NCI-H1105 (cell line): ENCODE data around the gene ADCY9.
A peak's percentile ranks its signal among the peaks of the same experiment; 100 is the strongest.

Experiments
- DNase-seq: peaks from one replicate; lab custom pipeline; 2025; lab: John Stamatoyannopoulos, UW

Gene ADCY9

DNA sequence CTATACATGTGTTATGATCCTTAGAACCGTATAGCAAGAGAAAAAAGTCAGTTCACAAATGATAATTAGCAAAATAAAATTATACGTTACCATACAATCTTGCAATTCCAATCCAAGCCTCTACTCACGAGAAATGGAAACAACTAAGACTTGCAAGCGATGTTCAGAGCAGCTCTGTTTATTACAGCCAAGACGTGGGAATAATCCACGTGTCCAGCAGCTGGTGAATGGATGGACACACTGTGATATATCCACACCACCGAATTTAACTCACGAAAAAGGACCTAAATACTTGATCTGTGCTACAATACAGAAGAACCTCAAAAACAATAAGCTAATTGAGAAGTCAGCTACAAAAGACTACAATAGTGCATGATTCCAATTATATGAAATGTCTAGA, 88.1 kb downstream of the ADCY9 start:
- DNase-seq, result no peak

GRCh38 chr16:4026854-4027253, 89.4 kb downstream of the ADCY9 start:
- no peak for DNase-seq

DNA sequence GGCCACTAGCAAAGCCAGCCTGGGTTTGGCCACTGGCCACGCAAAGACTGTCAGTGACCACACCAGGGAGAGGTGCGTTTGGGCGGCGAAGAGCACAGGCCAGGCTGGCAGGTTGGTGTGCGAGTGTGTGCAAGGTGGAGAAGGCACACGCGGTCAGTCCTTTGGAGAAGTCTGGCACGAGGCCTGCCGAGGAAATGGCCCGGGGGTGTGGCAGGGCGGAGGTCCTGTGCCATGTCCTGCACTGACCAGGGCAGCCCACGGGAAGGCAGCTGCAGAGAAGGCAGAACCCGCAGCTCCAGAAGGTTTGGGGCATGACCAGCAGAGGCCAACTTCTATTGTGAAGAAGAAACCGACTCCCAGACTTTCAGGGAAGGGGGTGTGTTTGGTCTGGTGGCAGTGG, 90.8 kb downstream of the ADCY9 start:
- no peak for DNase-seq

DNA sequence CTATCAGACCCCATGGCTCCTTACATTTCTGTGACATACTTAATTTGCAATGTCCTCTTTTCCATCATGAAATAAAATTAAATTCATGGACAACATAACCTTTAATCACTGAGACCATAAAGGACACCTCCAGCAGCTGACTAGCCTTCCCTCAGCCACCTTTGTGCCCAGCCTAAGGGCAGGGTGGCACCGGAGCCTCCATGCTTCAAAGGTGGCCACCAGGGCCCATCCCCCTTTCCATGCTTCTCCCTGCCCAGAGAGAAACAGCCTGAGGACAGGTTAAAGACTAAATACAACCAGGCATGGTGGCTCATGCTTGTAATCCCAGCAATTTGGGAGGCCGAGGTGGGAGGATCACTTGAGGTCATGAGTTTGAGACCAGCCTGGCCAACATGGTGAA, 94.3 kb downstream of the ADCY9 start:
- no peak for DNase-seq

- peak; percentile 74 for DNase-seq
Measured at GRCh38 chr16:4021070-4021779, 95.0 kb downstream of the ADCY9 start.

GRCh38 chr16:4019371-4019791, 96.9 kb downstream of the ADCY9 start:
- no peak for DNase-seq

GRCh38 chr16:4018391-4018790, 97.9 kb downstream of the ADCY9 start:
- no peak for DNase-seq

DNA sequence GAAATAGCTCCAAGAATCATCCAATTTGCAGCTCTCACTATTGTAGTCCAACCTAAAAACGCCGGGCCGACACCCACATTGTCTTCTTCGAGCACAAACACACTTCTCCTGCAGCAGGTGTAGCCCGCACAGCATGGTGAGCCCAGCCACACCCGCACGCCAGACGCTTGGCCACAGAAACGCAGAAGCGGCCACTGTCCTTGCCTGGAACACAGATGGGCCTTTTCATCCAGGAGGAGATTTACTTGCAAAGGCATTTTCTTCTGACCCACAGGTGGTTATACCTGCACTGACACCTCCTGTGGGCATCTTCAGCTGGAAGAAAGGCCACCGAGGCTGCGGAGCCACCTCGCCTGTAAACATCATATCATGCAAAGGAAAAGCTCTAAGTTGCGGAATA, 98.4 kb downstream of the ADCY9 start:
- no peak for DNase-seq

- DNase-seq, result no peak
Measured at GRCh38 chr16:4016658-4017057, 99.6 kb downstream of the ADCY9 start.

DNA sequence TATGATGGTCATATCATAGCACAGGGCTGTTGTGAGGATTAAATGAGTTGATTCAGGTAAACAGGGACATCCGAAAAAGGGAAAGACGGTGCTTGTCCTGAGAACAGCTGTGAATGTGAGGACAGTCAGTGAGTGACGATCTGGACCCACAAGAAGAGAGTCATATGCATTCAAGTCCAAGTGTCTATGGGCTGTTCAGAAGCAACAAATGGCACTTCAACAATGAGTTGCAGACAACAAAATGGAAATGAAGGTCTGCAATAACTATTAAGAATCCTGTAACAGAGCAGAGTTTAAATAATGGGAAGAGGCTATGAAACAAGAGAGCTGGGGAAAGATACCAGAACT, 100.3 kb downstream of the ADCY9 start:
- no peak for DNase-seq

- no peak for DNase-seq
Measured at GRCh38 chr16:4015275-4016004, 100.8 kb downstream of the ADCY9 start.

- no peak for DNase-seq
Measured at GRCh38 chr16:4011940-4012629, 104.2 kb downstream of the ADCY9 start.

DNA sequence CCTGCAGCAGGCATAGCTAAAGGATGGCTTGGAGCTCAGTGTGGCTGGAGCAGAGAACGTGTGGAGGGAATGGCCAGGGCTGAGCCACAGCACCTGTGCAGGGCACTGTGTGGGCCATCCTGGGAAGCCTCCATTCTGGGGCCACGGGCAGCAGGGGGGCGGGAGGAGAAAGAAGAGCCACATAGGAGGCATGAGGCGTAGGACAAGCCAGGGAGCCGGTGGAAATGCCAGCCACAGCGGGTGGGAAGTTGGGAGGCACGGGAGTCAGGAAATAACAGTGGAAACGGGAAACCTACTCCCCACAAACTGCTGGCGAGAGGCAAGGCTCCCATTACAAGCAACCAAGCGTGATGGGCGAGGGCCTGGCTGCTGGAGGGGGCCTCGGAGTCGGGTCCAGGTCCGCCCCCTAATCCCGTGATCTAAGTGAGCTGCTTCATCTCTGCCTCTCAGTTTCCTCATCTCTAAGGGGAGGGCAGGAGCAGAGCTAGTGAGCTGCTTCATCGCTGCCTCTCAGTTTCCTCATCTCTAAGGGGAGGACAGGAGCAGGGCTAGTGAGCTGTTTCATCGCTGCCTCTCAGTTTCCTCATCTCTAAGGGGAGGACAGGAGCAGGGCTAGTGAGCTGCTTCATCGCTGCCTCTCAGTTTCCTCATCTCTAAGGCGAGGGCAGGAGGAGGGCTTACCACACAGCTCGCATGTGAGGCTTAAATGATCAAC, 104.9 kb downstream of the ADCY9 start:
- DNase-seq, result no peak

- DNase-seq, result no peak
Measured at GRCh38 chr16:4010225-4011158, 105.8 kb downstream of the ADCY9 start.

GRCh38 chr16:4009177-4009576, 107.1 kb downstream of the ADCY9 start:
- DNase-seq, result no peak

GRCh38 chr16:4008116-4008515, 108.1 kb downstream of the ADCY9 start:
- DNase-seq, result no peak

DNA sequence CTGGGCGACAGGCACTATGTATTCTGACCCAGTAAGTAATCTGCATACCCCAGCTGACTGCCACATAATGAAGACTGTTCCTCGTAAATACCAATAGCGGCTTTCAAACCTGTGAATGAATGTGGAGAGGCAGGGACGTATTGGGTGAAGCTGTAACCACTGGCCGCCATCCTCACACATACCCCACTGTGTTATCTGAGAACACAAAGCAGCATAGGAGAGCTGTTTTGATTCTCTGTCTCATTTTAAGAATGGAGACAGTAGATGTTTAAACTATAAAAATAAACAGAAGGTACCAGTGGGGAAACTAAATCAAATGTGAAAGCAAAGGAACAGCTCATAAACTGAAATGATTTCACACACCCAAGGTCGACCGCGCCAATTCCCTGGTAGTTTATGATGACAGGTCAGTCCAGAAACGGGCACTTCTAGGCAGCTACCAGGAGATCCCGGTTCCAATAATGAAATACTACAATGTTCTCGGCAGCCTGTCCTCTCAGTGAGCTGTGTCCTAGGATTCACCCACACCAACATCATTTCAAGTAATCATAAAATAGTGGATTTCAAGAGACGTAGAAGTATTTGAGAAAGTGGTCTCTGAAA, 109.7 kb downstream of the ADCY9 start:
- no peak for DNase-seq

GRCh38 chr16:4005731-4006130, 110.5 kb downstream of the ADCY9 start:
- DNase-seq, result no peak

DNA sequence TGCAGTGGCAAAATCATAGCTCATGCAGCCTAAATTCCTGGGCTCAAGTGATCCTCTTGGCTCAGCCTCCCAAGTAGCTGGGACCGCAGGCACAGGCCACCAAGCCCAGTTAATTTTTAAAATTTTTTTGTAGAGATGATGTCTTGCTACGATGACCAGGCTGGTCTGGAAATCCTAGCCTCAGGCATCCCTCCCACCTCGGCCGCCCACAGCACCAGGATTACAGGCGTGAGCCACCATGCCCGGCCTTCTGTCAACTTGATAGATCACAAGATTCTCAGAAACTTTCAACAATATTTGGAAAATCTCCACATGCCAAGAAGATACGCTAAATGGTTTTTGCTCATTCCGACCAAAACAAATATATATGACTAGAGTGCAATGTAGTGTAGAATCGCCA, 111.0 kb downstream of the ADCY9 start:
- no peak for DNase-seq

- no peak for DNase-seq
Measured at GRCh38 chr16:4004206-4004605, 112.0 kb downstream of the ADCY9 start.

- DNase-seq, result no peak
Measured at GRCh38 chr16:4003576-4003975, 112.7 kb downstream of the ADCY9 start.
